Measurements from ENCODE around the gene CGA.
"Not testable (repeated sequence)": the region's sequence is repeated elsewhere in the genome, so short reads cannot be mapped to it uniquely, and the experiment has no call there.

CGA gene

GRCh38 chr6:87095087-87095509 is at the start of gene CGA:
Gene CGA (minus strand): TSS chr6:87095106. CDS start chr6:87088200, 6,906 bp downstream.
- DNase-seq, result peak; percentile 38

- not testable (repeated sequence) for DNase-seq
Observed at GRCh38 chr6:87139927-87140326, 45.0 kb upstream of the CGA start.

- peak; percentile 59 for DNase-seq
Observed at GRCh38 chr6:87139236-87139635, 44.3 kb upstream of the CGA start.

GRCh38 chr6:87136963-87137362 is 42.1 kb upstream of the CGA start:
- DNase-seq, result no peak

GRCh38 chr6:87127737-87128136 is 32.8 kb upstream of the CGA start:
- DNase-seq, result no peak

GRCh38 chr6:87126501-87126900 is 31.6 kb upstream of the CGA start:
- no peak for DNase-seq

GRCh38 chr6:87124074-87124473 is 29.2 kb upstream of the CGA start:
- DNase-seq, result no peak

- no peak for DNase-seq
Observed at GRCh38 chr6:87122477-87122876, 27.6 kb upstream of the CGA start.

GRCh38 chr6:87118054-87118453 is 23.1 kb upstream of the CGA start:
- no peak for DNase-seq

- no peak for DNase-seq
Observed at GRCh38 chr6:87116922-87117321, 22.0 kb upstream of the CGA start.

- DNase-seq, result no peak
Observed at GRCh38 chr6:87115402-87116135, 20.7 kb upstream of the CGA start.

GRCh38 chr6:87110636-87111035 is 15.7 kb upstream of the CGA start:
- DNase-seq, result no peak

GRCh38 chr6:87105823-87106222 is 10.9 kb upstream of the CGA start:
- DNase-seq, result no peak

GRCh38 chr6:87104667-87105066 is 9.8 kb upstream of the CGA start:
- no peak for DNase-seq

GRCh38 chr6:87103977-87104601 is 9.2 kb upstream of the CGA start:
- DNase-seq, result no peak

GRCh38 chr6:87102151-87102621 is 7.3 kb upstream of the CGA start:
- DNase-seq, result no peak

- no peak for DNase-seq
Observed at GRCh38 chr6:87101067-87101466, 6.2 kb upstream of the CGA start.

- no peak for DNase-seq
Observed at GRCh38 chr6:87100216-87100615, 5.3 kb upstream of the CGA start.

GRCh38 chr6:87099472-87099871 is 4.6 kb upstream of the CGA start:
- DNase-seq, result no peak

GRCh38 chr6:87094576-87094975 is 330 bp downstream of the CGA start:
- DNase-seq, result no peak

GRCh38 chr6:87093651-87094050 is 1.3 kb downstream of the CGA start:
- DNase-seq, result no peak

GRCh38 chr6:87093199-87093598 is 1.7 kb downstream of the CGA start:
- DNase-seq, result no peak

- DNase-seq, result no peak
Observed at GRCh38 chr6:87092435-87092834, 2.5 kb downstream of the CGA start.

- DNase-seq, result no peak
Observed at GRCh38 chr6:87089135-87089534, 5.8 kb downstream of the CGA start.

GRCh38 chr6:87088076-87088475 is 6.8 kb downstream of the CGA start:
- DNase-seq, result no peak
